NCI-H1048 (cell line): ENCODE measurements around the gene ARRDC3.
A peak's percentile ranks its signal among the peaks of the same experiment; 100 is the strongest.
"Not testable (repeated sequence)": the region's sequence is repeated elsewhere in the genome, so short reads cannot be mapped to it uniquely, and the experiment has no call there.

Experiments used
- DNase-seq: peaks from one replicate; lab custom pipeline; 2025; lab: John Stamatoyannopoulos, UW

Gene ARRDC3, protein sequence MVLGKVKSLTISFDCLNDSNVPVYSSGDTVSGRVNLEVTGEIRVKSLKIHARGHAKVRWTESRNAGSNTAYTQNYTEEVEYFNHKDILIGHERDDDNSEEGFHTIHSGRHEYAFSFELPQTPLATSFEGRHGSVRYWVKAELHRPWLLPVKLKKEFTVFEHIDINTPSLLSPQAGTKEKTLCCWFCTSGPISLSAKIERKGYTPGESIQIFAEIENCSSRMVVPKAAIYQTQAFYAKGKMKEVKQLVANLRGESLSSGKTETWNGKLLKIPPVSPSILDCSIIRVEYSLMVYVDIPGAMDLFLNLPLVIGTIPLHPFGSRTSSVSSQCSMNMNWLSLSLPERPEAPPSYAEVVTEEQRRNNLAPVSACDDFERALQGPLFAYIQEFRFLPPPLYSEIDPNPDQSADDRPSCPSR

DNA sequence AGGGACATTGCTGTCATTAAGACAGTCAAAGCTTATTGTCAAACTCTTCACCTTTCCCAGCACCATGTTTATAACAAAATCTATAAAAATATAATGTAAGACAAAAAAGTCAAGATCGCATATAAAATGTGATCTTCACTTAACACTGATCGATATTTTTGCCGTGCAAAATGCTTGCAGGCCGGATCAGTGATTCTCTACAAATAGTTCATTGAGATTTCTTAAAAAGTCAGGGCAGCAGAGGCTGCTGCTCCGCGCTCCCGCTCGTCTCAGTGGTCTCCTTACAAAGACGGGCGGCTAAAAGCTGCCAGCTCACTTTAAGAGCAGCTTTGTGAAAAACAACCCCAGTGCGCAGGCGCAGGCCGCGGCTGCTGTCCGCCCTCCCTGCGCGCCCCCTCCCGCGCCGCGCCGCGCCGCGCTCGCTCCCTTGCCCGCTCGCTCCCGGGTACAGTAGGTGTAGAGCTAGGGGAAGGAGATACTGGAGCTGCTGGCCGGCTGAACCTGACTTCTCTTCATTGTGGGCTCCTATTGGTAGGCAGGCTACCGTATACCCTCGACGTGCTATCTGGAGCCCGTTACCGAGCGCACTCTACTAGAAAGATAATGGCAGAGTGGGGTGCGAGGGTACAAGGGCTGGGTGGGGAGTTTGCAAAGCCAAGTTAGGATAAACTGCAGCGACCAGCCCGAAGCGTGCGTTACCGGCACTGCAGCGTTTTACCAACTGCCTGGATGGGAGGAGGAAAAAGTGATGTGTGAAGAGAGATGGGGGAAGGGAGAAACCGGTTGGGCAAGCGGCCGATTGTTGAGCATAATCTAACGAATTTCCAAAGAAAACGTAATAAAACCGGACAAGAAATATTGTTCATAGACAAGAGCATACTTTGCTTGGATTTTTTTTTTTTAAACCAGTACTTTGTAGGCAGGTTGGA, at the start of gene ARRDC3:
Gene ARRDC3, minus strand, starts transcription at position 291 of the 929 bp plus-strand sequence. Its CDS starts 225 bp downstream, at position 66.
- peak; percentile 95 for DNase-seq

DNA sequence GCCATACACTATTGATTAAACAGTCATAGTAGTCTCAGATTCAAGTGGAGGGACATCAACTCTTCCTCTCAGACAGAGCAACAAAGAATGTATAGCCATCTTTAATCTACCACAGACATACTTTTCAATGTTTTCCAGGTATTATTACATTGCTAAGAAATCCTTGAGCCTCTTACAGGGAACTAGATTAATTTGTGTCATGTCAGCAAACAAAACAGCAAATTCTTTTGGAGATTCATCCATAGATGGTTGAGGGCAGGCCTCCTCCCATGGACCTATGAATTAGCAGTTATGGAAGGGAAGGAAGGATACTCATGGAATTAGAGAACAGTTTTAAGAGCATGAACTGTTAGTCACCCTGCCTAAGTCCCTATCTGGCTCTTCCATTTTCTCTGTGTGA, 47.8 kb upstream of the ARRDC3 start:
- no peak for DNase-seq

DNA sequence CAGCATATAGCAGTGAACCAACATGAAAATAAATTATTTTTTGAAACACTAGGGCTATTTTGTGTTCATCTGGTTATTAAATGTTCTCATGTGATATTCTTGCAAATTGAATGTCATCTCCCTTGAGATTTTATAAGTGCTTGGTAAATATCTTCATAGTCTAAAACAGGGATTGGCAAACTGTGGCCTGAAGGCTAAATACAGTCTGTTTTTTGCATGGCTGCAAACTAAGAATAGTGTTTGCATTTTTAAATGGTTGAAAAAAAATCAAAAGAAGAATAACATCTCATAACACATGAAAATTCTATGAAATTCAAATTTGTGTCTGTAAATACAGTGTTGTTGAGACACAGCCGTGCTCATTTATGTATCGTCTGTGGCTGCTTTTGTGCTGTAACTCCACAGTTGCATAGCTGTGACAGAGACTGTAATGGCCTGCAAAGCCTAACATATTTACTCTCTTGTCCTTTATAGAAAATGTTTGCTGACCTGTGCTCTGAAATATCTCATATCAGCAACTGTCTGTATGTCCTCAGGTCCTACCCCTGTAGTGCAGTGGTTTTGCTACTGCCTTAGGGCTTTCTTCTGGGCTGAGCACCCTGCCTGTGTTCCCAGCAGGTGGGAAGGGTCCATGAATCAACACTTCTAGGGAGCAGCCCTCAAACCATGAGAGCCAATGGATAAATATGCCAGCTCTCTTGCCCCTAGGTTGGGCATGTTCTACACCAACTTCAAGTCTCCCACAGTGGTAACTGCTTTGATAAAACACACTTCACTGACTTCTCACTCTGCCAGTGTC, 41.7 kb upstream of the ARRDC3 start:
- DNase-seq = no peak

DNA sequence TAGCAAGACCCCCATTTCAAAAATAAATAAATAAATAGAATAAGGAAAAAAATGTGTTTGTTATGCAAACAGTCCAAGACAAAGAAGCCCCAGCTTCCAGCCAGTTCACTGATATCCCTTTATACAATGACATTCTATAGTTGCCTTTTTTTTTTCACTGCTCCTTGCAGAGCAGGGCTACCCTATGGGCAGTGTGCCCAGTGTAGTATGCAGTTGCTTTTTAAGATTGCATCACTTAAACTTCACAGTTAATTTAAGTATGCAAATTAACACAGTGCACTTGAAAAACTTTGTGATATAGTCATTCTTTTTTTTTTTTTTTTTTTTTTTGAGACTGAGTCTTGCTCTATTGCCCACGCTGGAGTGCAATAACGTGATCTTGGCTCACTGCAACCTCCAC, 40.8 kb upstream of the ARRDC3 start:
- no peak for DNase-seq

DNA sequence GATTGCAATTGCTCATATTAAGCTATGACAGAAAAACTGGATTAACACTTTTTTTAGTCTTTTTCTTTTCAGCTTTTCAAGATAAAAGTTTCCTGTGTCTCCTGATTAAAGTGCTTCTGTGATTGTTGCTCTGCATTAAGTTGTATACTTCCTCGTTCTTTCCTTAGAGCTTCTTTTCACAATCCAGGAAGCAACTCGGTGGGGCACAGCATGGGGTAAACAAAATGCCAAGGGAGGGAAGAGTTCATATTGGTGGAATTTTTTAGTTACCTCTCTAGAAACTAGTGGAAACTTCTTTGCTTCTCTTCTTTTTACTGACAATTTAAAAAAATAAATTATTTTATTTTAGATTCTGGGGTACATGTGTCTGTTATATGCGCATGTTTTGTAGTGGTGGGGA, 37.8 kb upstream of the ARRDC3 start:
- DNase-seq = no peak

DNA sequence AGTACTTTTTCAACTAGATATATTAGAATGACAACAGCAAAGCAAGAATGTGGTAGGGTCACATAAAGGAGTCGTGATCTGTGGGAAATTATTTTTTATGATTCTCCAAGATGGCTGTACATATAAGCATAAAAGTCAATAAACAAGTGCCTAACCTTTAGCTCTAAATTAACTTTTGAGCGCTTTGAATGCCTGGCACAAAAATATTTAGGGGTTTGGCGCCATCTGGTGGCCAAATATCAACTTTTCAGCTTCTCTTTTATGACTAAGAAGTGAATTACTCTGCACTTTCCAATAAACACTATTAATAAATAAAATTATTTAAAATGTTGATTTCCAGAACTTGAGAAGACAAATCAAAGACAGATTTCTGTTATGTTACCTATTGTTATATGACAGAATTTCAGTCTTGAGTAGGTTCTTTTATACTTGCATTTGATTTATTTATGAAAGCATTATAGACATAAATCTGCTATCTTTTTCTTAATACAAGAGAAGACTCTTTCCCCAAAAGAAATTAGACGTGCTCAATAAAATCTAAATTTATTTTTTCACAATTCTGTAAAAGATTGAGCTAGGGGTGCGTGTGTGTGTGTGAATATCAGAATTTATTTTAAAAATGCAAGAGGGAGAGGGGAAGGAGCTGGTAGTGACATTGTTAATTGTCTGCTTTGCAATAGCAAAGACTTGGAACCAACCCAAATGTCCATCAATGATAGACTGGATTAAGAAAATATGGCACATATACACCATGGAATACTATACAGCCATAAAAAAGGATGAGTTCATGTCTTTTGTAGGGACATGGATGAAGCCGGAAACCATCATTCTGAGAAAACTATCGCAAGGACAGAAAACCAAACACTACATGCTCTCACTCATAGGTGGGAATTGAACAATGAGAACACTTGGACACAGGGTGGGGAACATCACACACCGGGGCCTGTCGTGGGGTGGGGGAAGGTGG, 36.7 kb upstream of the ARRDC3 start:
- peak; percentile 40 for DNase-seq

DNA sequence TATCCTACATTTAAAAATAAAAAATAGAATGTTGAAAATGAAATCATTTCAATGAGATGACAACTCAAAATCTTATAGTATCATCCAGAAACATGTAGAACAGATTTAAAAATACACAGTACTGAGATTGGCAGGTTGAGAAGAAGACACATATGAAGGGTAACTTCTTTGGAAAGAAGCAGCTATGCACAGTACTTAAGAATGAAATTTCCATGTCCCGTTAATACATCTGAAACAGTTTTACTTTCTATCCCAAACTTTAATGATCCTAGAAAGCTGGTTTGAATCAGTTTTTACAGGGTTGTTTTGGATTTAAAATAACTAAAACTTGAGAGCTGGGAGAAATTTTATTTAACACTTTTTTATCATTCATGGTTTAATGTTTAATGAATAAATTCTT, 36.0 kb upstream of the ARRDC3 start:
- no peak for DNase-seq

DNA sequence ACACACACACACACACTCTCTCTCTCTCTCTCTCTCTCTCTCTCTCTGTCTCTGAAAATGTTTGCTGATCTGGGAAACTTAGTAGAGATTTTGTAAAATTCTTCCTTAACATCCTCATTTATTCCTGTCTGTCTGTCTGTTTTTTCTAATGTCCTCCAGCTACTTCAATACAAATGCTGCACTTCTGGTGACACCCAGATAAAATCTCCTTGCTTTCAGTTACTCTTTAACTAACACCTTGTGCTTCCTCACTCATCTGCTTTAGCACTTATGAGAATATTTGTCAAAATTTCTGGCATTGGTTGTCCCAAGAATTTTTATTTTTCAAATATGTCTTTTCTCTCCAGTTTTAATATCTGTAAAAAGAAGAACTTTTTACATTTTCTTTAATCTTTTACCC, 35.0 kb upstream of the ARRDC3 start:
- no peak for DNase-seq

DNA sequence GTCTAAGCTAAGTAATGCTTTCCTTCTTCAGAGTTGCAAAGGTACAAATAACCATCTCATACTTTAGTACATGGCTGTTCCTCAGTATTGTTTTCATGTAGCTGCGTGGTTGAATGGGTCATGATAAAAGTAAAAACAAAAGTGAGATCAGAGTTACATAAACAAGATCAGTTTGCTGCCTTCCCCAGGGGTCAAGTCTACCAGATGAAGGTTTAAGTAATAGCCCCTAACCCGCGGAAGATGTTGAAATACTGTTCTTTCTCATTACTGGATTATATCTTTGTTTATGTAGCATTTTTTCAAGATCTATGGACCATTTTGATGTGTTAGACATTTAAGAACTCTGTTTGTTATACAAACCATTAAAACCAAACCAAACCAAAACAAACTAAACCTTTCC, 34.1 kb upstream of the ARRDC3 start:
- no peak for DNase-seq

DNA sequence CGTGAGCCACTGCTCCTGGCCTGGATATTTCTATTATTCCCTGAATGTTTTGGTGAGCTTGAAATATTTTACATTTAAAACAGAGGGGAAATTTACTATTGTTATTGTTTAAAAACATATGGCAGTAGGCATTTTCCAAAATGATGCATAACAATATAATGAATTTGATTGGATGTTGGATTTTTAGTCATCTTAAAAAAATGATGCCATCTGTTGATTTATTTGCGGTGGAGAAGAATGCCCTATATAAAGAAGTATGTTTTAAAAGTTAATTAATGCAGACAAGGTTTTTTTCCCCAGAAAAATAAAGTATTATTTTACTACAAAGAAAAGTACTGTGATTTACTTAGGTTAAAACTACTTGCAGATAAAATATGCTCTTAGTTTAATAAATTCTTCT, 33.4 kb upstream of the ARRDC3 start:
- no peak for DNase-seq

DNA sequence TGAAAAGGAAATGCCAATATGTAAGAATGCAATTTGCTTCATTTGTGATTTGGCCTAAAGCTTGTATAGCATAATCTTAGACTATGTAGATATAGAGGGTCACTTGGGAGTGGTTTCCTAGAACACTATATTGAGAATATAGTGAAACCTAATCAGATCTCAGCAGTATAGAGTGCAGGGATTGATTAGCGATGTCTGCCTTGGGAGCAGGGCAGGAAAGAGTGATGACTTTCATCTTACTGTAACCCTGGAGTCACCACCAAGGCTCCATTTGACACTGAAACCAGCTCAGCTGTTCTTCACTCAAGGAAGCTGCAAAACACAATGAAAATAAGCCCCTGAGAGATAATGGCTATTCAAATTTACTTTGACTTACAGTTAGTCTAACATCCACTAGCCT, 26.2 kb upstream of the ARRDC3 start:
- no peak for DNase-seq

DNA sequence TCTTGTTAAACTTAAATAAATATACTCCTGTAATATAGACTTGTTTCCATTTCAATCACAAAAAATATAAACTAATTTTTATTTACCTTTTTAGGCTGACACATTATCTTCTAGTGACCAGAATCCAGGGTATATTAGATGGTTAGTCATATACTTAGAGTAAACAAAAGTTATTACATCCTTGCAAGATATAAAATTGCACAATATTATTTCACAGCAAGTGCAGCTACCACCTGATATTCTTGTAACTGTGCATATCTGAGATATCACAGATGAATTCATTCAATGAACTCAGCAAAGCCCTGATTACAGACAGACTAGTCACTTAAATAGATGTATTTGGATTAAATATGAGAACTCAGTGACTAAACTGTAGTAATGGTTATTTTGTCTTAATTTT, 25.6 kb upstream of the ARRDC3 start:
- no peak for DNase-seq

DNA sequence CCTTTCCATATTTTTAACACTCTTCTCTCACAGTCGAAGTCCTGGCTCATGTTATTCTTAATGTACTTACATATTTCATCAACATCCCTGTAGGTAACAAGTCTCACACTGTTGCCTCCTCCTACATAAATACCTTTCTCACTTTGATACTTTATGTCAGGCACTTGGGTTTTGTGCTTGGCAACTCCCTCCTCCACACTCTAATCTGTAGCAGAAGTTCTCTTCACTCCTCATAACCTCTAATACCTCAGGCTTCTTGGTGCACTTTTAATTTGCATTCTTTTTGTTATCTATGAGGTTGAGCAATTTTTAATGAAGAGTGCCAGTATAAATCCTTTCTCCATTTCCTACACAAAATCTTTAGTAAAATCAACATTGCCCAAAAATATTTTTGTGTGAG, 24.1 kb upstream of the ARRDC3 start:
- DNase-seq = no peak

DNA sequence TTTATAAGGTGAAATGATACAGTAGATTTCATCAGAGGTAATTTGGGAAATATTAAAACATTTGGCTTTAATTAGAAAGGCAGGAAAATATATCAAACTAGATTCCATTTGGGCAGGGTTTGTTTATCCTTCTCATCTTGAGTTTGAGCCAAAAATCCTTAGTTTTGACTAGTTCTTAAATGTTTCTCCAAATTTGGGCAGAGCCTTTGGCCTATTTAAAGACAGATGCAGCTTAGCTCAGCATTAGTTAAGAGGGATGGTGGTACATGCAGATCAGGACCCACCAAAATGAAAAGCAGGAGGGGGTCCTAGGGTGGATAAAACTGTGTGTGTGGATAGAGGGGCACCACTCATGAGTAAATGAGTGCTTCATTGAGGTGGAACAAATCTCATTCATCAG, 20.3 kb upstream of the ARRDC3 start:
- no peak for DNase-seq

DNA sequence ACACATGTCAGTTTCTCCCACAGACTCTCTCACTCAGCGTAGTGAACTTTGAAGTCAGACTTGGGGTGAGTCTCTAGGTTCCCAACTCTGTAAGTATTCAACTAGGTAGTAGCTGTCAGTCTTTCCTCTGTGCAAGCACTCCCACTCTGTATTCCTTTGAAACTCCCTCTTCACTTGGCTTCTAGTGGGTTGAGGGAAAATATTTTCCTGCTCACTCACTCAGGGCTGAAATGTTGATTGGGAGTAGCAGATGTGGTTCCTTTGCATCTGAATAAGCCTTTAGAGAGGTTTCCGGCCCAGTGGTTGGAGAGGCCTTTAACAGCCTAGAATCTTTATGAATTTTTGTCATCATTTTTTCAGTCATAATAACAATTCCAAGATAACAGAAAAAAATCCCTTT, 18.1 kb upstream of the ARRDC3 start:
- DNase-seq = no peak

DNA sequence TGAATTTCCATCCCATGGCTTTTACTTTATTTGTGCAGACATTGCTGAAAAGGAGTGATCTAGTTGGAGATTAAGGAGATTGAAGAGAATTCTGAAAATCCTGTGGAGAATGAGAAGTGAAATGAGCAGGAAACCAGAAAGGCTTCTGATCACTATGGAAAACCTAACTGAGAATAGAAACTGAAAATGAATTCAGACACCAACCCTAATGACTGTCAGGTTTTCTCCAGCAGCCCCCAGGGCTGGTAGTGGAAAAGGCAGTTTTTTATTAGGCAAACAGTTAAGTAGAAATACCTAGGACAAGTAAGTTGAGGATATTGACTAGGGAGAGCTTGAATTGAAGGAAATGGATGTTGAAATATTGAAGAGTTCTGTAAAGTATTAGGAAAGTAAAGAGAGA, 14.7 kb upstream of the ARRDC3 start:
- no peak for DNase-seq

DNA sequence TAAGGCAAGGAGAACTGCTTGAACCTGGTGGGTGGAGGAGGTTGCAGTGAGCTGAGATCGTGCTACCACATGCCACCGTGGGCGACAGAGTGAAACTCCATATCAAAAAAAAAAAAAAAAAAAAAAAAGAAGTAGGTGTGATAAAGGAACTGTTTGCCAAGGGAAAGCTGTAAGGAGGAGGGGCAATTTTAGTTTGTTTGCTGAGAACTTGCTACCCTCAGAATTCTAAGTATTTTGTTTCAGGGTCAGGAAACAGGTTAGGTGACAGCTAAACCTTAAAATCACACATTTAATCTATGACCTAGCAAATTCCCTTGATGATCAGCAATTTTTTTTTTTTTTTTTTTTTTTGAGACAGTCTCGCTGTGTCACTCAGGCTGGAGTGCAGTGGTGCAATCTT, 7.2 kb upstream of the ARRDC3 start:
- DNase-seq = no peak

DNA sequence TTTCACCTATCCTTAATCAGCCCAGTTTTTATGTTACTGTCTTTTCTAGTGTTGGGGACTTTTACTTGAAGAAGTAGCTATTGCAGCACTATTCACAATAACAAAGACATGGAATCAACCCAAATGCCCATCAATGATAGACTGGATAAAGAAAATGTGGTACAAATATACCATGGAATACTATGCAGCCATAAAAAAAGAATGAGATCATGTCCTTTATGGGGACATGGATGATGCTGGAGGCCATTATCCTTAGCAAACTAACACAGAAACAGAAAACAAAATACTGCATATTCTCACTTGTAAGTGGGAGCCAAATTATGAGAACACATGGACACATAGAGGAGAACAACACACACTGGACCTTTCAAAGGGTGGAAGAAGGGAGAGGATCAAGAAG, 6.4 kb upstream of the ARRDC3 start:
- DNase-seq = not testable (repeated sequence)

DNA sequence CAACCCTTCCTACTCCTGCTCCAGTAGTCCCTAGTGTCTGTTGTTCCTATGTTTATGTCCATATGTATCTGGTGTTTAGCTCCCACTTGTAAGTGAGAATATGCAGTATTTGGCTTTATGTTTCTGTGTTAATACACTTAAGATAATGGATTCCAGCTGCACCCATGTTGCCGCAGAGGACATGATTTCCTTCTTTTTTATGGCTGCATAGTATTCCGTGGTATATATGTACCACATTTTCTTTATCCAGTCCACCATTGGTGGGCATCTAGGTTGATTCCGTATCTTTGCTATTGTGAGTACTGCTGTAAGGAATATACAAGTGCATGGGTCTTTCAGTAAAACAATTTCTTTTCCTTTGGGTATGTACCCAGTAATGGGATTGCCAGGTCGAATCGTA, 5.2 kb upstream of the ARRDC3 start:
- DNase-seq = no peak

DNA sequence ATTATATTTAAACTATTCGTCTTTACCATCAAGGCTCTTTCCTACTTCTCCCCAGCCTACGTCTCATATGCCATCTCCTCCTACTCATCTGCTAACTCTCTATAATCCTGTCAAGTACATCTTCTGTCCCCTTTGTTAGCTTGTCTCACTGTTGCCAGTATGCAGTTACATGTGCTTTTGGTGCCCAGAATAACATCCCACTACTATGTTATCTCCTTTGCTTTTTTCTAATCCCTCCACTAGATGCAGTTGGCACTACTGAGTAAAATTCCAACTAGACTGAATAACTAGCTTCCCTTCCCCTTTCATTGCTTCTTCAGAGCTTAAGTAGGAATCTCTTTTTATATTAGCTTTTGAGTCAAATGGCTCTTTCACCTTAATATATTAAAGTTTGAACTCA, 3.0 kb upstream of the ARRDC3 start:
- DNase-seq = no peak

DNA sequence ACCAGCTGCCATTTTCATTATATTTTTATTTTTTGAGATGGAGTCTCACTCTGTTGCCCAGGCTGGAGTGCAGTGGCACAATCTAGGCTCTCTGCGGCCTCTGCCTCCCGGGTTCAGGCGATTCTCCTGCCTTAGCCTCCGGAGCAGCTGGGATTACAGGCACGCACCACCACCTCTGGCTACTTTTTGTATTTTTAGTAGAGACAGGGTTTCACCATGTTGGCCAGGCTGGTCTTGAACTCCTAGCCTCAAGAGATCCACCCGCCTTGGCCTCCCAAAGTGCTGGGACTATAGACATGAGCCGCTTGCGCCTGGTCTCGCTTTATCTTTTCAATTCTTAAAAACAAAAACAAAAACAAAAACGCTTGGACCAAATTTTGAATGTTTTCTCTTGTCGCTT, 2.5 kb upstream of the ARRDC3 start:
- not testable (repeated sequence) for DNase-seq
